ENCODE data around the gene MAGEA10.

The MAGEA10 gene

DNA sequence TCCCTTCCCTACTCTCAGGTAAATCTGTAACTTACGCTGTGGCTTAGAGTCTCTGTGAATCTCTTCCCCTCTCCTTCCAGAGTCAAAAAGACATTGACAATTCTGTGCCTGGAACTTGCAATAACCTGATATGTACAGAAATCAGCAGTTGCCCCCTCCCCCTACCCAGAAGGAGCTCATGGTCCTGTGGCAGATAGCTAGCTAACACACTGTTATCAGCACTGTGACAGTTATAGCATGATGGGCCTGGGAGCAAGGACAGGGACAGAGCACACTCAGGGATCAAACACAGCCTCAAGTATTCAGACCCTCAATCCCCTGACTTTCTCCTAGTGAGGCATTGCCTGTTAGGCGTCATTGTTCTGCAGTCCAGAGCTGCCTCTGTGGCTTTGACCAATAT lies 18.7 kb upstream of the MAGEA10 start:
- TF ChIP-seq FOXP2 (optimal IDR thresholded peaks at IDR 0.05; ENCODE audit: borderline replicate concordance, extremely low read depth, extremely low read length, insufficient read depth) (no peak), POLR2AphosphoS5 (IDR thresholded peaks at IDR 0.05; ENCODE audit: low read depth, low read length) (no peak), TAF1 (IDR thresholded peaks at IDR 0.05; ENCODE audit: borderline replicate concordance, insufficient read depth, low read length) (no peak), SIN3A (IDR thresholded peaks at IDR 0.05; ENCODE audit: borderline replicate concordance, insufficient read depth, low read length) (no peak)
- TF ChIP-seq, protein P1, sequence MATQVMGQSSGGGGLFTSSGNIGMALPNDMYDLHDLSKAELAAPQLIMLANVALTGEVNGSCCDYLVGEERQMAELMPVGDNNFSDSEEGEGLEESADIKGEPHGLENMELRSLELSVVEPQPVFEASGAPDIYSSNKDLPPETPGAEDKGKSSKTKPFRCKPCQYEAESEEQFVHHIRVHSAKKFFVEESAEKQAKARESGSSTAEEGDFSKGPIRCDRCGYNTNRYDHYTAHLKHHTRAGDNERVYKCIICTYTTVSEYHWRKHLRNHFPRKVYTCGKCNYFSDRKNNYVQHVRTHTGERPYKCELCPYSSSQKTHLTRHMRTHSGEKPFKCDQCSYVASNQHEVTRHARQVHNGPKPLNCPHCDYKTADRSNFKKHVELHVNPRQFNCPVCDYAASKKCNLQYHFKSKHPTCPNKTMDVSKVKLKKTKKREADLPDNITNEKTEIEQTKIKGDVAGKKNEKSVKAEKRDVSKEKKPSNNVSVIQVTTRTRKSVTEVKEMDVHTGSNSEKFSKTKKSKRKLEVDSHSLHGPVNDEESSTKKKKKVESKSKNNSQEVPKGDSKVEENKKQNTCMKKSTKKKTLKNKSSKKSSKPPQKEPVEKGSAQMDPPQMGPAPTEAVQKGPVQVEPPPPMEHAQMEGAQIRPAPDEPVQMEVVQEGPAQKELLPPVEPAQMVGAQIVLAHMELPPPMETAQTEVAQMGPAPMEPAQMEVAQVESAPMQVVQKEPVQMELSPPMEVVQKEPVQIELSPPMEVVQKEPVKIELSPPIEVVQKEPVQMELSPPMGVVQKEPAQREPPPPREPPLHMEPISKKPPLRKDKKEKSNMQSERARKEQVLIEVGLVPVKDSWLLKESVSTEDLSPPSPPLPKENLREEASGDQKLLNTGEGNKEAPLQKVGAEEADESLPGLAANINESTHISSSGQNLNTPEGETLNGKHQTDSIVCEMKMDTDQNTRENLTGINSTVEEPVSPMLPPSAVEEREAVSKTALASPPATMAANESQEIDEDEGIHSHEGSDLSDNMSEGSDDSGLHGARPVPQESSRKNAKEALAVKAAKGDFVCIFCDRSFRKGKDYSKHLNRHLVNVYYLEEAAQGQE (IDR thresholded peaks at IDR 0.05; ENCODE audit: insufficient read depth in 1 of 2, low read depth in 2 of 2, low read length in 2 of 2), result no peak

DNA sequence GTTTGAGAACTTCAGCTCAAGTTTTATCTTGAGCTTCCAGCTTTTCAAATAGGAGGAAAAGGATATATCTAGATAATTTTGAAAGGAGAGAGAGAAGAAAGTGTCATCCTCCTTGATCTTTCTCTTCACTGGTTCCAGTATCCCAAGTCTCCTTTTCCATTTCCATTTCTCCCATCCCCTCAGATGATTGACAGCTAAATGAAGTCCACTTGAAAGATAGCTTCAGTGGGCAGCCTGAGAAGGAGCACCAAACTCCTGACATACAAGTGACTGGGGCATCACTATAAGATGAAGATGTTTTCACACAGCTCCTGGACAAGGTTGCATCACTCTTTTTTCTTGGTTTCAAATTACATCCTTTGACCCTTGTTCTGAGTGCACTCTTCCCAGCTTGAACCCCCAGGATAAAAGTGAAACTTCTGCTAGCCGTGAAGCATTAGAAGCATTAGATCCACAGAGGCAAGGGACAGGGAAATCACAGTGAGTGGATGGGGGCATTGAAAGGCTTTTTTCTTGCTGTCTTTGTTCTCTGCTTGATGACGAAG lies 17.5 kb upstream of the MAGEA10 start:
- TF ChIP-seq, protein P1 (IDR thresholded peaks at IDR 0.05; ENCODE audit: insufficient read depth in 1 of 2, low read depth in 2 of 2, low read length in 2 of 2), result no peak
- TF ChIP-seq POLR2AphosphoS5 (IDR thresholded peaks at IDR 0.05; ENCODE audit: low read depth, low read length) (no peak), FOXP2 (optimal IDR thresholded peaks at IDR 0.05; ENCODE audit: borderline replicate concordance, extremely low read depth, extremely low read length, insufficient read depth) (no peak), TAF1 (IDR thresholded peaks at IDR 0.05; ENCODE audit: borderline replicate concordance, insufficient read depth, low read length) (no peak), SIN3A (IDR thresholded peaks at IDR 0.05; ENCODE audit: borderline replicate concordance, insufficient read depth, low read length) (no peak)

DNA sequence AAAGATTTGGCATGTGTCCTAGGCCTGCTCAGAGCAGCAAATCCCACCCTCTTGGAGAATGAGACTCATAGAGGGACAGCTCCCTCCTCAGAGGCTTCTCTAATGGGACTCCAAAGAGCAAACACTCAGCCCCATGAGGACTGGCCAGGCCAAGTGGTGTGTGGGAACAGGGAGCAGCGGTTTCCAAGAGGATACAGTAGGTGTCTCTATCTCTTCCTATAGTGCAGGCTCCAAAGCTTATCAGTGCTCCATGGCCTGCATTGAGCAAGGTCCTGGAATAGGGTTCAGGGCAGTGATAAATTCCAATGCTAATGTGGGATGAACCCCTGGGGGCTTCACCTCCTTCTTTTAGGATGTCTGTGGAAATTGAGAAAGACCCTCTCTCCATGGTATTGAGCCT lies 15.7 kb upstream of the MAGEA10 start:
- TF ChIP-seq FOXP2 (optimal IDR thresholded peaks at IDR 0.05; ENCODE audit: borderline replicate concordance, extremely low read depth, extremely low read length, insufficient read depth) (no peak), POLR2AphosphoS5 (IDR thresholded peaks at IDR 0.05; ENCODE audit: low read depth, low read length) (no peak), TAF1 (IDR thresholded peaks at IDR 0.05; ENCODE audit: borderline replicate concordance, insufficient read depth, low read length) (no peak), SIN3A (IDR thresholded peaks at IDR 0.05; ENCODE audit: borderline replicate concordance, insufficient read depth, low read length) (no peak)
- TF ChIP-seq, protein P1 (IDR thresholded peaks at IDR 0.05; ENCODE audit: insufficient read depth in 1 of 2, low read depth in 2 of 2, low read length in 2 of 2), result no peak

DNA sequence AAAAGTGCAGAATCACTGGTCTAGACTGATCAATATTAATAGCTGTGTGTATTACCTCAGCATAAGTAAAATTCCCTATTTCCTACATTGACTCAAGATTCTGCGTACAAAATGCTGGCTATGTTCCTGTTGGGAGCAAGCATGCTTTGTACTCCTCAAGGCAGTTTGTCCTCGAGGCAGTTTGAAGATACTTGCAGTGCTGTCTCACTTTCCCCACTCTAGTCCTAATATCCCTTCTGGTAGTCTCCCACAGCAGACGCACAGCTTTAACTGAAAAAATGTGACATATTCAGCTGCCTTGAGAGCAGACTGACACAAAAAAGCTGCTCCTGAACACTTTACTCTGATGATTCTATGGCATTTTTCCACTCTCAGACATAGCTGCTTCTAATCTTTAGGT lies 12.9 kb upstream of the MAGEA10 start:
- TF ChIP-seq TAF1 (IDR thresholded peaks at IDR 0.05; ENCODE audit: borderline replicate concordance, insufficient read depth, low read length), result no peak
- TF ChIP-seq, protein P1 (IDR thresholded peaks at IDR 0.05; ENCODE audit: insufficient read depth in 1 of 2, low read depth in 2 of 2, low read length in 2 of 2), result no peak
- no peak for TF ChIP-seq SIN3A (IDR thresholded peaks at IDR 0.05; ENCODE audit: borderline replicate concordance, insufficient read depth, low read length)
- TF ChIP-seq POLR2AphosphoS5 (IDR thresholded peaks at IDR 0.05; ENCODE audit: low read depth, low read length), result no peak
- TF ChIP-seq FOXP2 (optimal IDR thresholded peaks at IDR 0.05; ENCODE audit: borderline replicate concordance, extremely low read depth, extremely low read length, insufficient read depth), result no peak

DNA sequence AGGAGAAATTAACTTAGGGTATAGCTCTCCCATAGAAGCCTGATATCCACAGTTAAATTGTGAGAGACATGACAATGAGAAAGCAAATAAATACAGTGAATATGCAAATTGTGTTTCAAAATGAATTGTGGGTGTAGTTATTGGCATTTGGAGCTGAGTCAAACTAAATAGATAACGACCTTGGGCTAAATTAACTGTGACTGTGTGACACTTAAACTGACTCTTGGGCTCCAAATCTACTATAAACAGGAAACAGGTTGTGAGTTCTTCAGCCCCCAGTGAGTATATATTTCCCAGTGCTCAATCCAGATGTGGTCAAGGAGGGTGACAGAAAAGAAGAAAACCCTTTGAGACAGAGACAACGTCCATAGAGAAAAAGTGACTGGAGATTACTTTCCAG lies 11.3 kb upstream of the MAGEA10 start:
- TF ChIP-seq FOXP2 (optimal IDR thresholded peaks at IDR 0.05; ENCODE audit: borderline replicate concordance, extremely low read depth, extremely low read length, insufficient read depth) (no peak), SIN3A (IDR thresholded peaks at IDR 0.05; ENCODE audit: borderline replicate concordance, insufficient read depth, low read length) (no peak), TAF1 (IDR thresholded peaks at IDR 0.05; ENCODE audit: borderline replicate concordance, insufficient read depth, low read length) (no peak), POLR2AphosphoS5 (IDR thresholded peaks at IDR 0.05; ENCODE audit: low read depth, low read length) (no peak)
- TF ChIP-seq, protein P1 (IDR thresholded peaks at IDR 0.05; ENCODE audit: insufficient read depth in 1 of 2, low read depth in 2 of 2, low read length in 2 of 2), result no peak

All from PFSK-1 (cell line).